AG04450 (cell line): ENCODE results near the gene NDUFA6. TPM values are rescaled to one million over a fixed set of nuclear protein-coding genes. Genes with fewer than 3 reads are reported as not detected.
"Not testable (repeated sequence)": the region's sequence is repeated elsewhere in the genome, so short reads cannot be mapped to it uniquely, and the experiment has no call there.

Experiments
- CTCF ChIA-PET: fragments of 300-600, 350-600 bp; formaldehyde crosslinking; extraction: SDS; loops from one replicate; lab custom pipeline; 2022; ENCODE audit warnings: antibody characterized with exemption, inconsistent platforms; lab: Charles Lee
- POLR2A ChIA-PET: fragments of 350-600 bp; formaldehyde crosslinking; extraction: SDS; loops from one replicate; lab custom pipeline; 2021; ENCODE audit warnings: antibody characterized with exemption, inconsistent platforms; lab: Yijun Ruan, JAX
- DNase-seq: peaks from one replicate; pipeline ENCODE4 v3.0.0-alpha.2; 2011; ENCODE audit warnings: low read depth, low spot score
- H3K27ac ChIP-seq: one replicate; pipeline ENCODE4 v1.5.1; 2012; ENCODE audit warnings: low read depth, low read length, control low read depth
- H3K27me3 ChIP-seq: one replicate; pipeline ENCODE4 v1.6.0; 2012; ENCODE audit warnings: low read length; ENCODE audit not compliant: control insufficient read depth, insufficient read depth
- H3K4me3 ChIP-seq: 2 replicates; pipeline ENCODE4 v1.5.1; 2011; ENCODE audit warnings: mild to moderate bottlenecking, low read depth, low read length, control low read depth
- H3K9me3 ChIP-seq: 2 replicates; pipeline ENCODE4 v1.5.1; 2012; ENCODE audit warnings: low read length; ENCODE audit not compliant: control insufficient read depth, insufficient read depth
- CTCF ChIP-seq: IDR thresholded peaks from 2 replicates; pipeline ENCODE4 v1.5.1; 2011; ENCODE audit warnings: low read depth, low read length, control low read depth, inconsistent platforms
- polyA minus RNA-seq: library from RNA; depleted of rRNA, polyadenylated mRNA; stranded (reverse); fragments of >200 nt; gene quantifications from 2 replicates; pipeline ENCODE4 v1.2.3, GENCODE V29; 2011; rRNA and poly(A)+ RNA removed
- polyA plus RNA-seq: library from polyadenylated mRNA; depleted of rRNA; stranded (reverse); fragments of >200 nt; gene quantifications from 2 replicates; pipeline ENCODE4 v1.2.3, GENCODE V29; 2011; rRNA removed

The NDUFA6 gene
- polyA plus RNA-seq (90.4 and 103 TPM in 2 replicates), polyA minus RNA-seq (23.3 and 24.0 TPM in 2 replicates)

GRCh38 chr22:42090596-42091454 lies at the start of gene NDUFA6:
Gene NDUFA6, minus strand, starts transcription at chr22:42090772. Its CDS starts 28 bp downstream, at chr22:42090744.
- peak; percentile 97 for DNase-seq
- TF ChIP-seq CTCF, result peak; percentile 86
- POLR2A ChIA-PET, result interaction anchor here (0.7 to 2.9 kb wide), 5 partner anchors 11 to 487 kb away, joined by 3 to 18 read pairs (median 5); partner anchors contain the start of gene SMDT1

GRCh38 chr22:42140153-42140552 lies 49.6 kb upstream of the NDUFA6 start:
- H3K4me3 ChIP-seq, POLR2A ChIA-PET, DNase-seq, H3K27me3 ChIP-seq, H3K27ac ChIP-seq, CTCF ChIA-PET: not testable (repeated sequence)
- peaks cover 11% of the 10 kb centered on the region; the same call in 1 of the 2 replicates for H3K9me3 ChIP-seq

More at GRCh38 chr22:42090596-42091454, at the start of gene NDUFA6:
- CTCF ChIA-PET, result interaction anchor here (0.6 to 4.1 kb wide), 31 partner anchors 9 to 936 kb away, joined by 3 to 56 read pairs (median 4); partner anchors contain the start of gene CENPM
- Histone ChIP-seq H3K27ac (peak within 1 kb of the TSS; percentile 90), H3K9me3 (peaks cover 8% of the 10 kb centered on the region), H3K4me3 (peak within 1 kb of the TSS; percentile 93), H3K27me3 (no peaks in the 10 kb centered on the region)

- POLR2A ChIA-PET, result interaction anchor here (0.6 kb wide), 1 partner anchor 312 kb away, joined by 6 read pairs; no protein-coding TSS in a partner anchor
- H3K27me3 ChIP-seq, H3K27ac ChIP-seq, H3K4me3 ChIP-seq, DNase-seq, CTCF ChIA-PET: not testable (repeated sequence)
- H3K9me3 ChIP-seq, result peaks cover 11% of the 10 kb centered on the region; the same call in 1 of the 2 replicates
Measured at GRCh38 chr22:42139508-42139907, 48.9 kb upstream of the NDUFA6 start.

- Histone ChIP-seq H3K27ac (no peak overlapping the region), H3K27me3 (no peaks in the 10 kb centered on the region), H3K4me3 (no peak overlapping the region), H3K9me3 (peaks cover 11% of the 10 kb centered on the region; the same call in 1 of the 2 replicates)
- POLR2A ChIA-PET, result interaction anchor here (0.6 kb wide), 1 partner anchor 313 kb away, joined by 6 read pairs; no protein-coding TSS in a partner anchor
- no peak for TF ChIP-seq CTCF
- DNase-seq, result no peak
- CTCF ChIA-PET, result no interaction called here
Measured at GRCh38 chr22:42138972-42139371, 48.4 kb upstream of the NDUFA6 start.

GRCh38 chr22:42138122-42138770 lies 47.7 kb upstream of the NDUFA6 start:
- no peak for DNase-seq
- ChIA-PET CTCF (no interaction called here), POLR2A (no interaction called here)
- Histone ChIP-seq H3K27ac (no peak overlapping the region), H3K4me3 (no peak overlapping the region), H3K9me3 (peaks cover 11% of the 10 kb centered on the region; the same call in 1 of the 2 replicates), H3K27me3 (no peaks in the 10 kb centered on the region)
- no peak for TF ChIP-seq CTCF

- CTCF ChIA-PET, H3K27ac ChIP-seq, DNase-seq, H3K27me3 ChIP-seq, H3K4me3 ChIP-seq, POLR2A ChIA-PET: not testable (repeated sequence)
- H3K9me3 ChIP-seq, result peaks cover 18% of the 10 kb centered on the region
Measured at GRCh38 chr22:42135688-42136087, 45.1 kb upstream of the NDUFA6 start.
